Measurements from ENCODE around the gene BICD2. TPM values are rescaled to one million over a fixed set of nuclear protein-coding genes. Genes with fewer than 3 reads are reported as not detected.

Gene BICD2
- total and polyA plus RNA-seq, 2 experiments from 2014 or later, result 25.6 to 45.0 TPM

- no peak overlapping the region for H2AFZ ChIP-seq
- peaks cover 100% of the 10 kb centered on the region for H3K79me2 ChIP-seq (ENCODE audit: insufficient read depth)
- no peaks in the 10 kb centered on the region for H3K9me2 ChIP-seq (ENCODE audit: insufficient read depth)
- no peak overlapping the region for H3K27ac ChIP-seq
- H3F3A ChIP-seq (ENCODE audit: insufficient read depth), result no peaks in the 10 kb centered on the region; the same call in 1 of the 2 replicates
- TF ChIP-seq EZH2 (IDR thresholded peaks at IDR 0.05; ENCODE audit: insufficient read depth, poor library complexity, severe bottlenecking), result no peak
- no peak for TF ChIP-seq EZH2phosphoT487 (IDR thresholded peaks at IDR 0.05; ENCODE audit: insufficient read depth, low read depth)
- 82 to 85% methylated on average over 9 of the region's 9 CpGs for WGBS, 2 experiments (ENCODE audit: low coverage in 1 of 2, low lambda C conversion rate in 2 of 2, missing lambda C conversion rate in 2 of 2)
- H3K36me3 ChIP-seq (ENCODE audit: low read depth), result no peaks in the 10 kb centered on the region
- H3K9me3 ChIP-seq (ENCODE audit: low read depth), result no peaks in the 10 kb centered on the region
- H3K4me3 ChIP-seq, result no peak overlapping the region
- DNase-seq, result no peak
- no peaks in the 10 kb centered on the region for H3K27me3 ChIP-seq (replicated peaks; ENCODE audit: insufficient read depth)
- in situ Hi-C loops (cut with MboI), result no loop called here
- H3K4me1 ChIP-seq (ENCODE audit: insufficient read depth), result peaks cover 28% of the 10 kb centered on the region
- H3K9ac ChIP-seq, result no peak overlapping the region
- H3K4me2 ChIP-seq (ENCODE audit: unreplicated experiment), result no peak overlapping the region
- 0 out of 2 replicates have a peak, but pooled peaks cover 6% of the 10 kb centered on the region for H4K20me1 ChIP-seq (ENCODE audit: insufficient read depth)
These were observed 27.9 kb downstream of the BICD2 start for GRCh38 chr9:92736563-92737215.

- no peak overlapping the region for H3K9ac ChIP-seq
- no peaks in the 10 kb centered on the region for H3K9me3 ChIP-seq (ENCODE audit: low read depth)
- H3K27me3 ChIP-seq (replicated peaks; ENCODE audit: insufficient read depth), result no peaks in the 10 kb centered on the region
- no peak for DNase-seq
- H3K4me1 ChIP-seq (ENCODE audit: insufficient read depth), result peaks cover 25% of the 10 kb centered on the region
- no peak overlapping the region for H2AFZ ChIP-seq
- H3K4me3 ChIP-seq, result no peak overlapping the region
- TF ChIP-seq EZH2 (IDR thresholded peaks at IDR 0.05; ENCODE audit: insufficient read depth, poor library complexity, severe bottlenecking), result no peak
- no peak for TF ChIP-seq EZH2phosphoT487 (IDR thresholded peaks at IDR 0.05; ENCODE audit: insufficient read depth, low read depth)
- H3F3A ChIP-seq (ENCODE audit: insufficient read depth), result no peaks in the 10 kb centered on the region; the same call in 1 of the 2 replicates
- in situ Hi-C loops (cut with MboI), result no loop called here
- no peak overlapping the region for H3K4me2 ChIP-seq (ENCODE audit: unreplicated experiment)
- H3K79me2 ChIP-seq (ENCODE audit: insufficient read depth), result peaks cover 100% of the 10 kb centered on the region
- H3K36me3 ChIP-seq (ENCODE audit: low read depth), result no peaks in the 10 kb centered on the region
- 0 out of 2 replicates have a peak, but pooled peaks cover 6% of the 10 kb centered on the region for H4K20me1 ChIP-seq (ENCODE audit: insufficient read depth)
- H3K27ac ChIP-seq, result no peak overlapping the region
- no peaks in the 10 kb centered on the region for H3K9me2 ChIP-seq (ENCODE audit: insufficient read depth)
- 84 to 85% methylated on average over 9 of the region's 9 CpGs for WGBS, 2 experiments (ENCODE audit: low coverage in 1 of 2, low lambda C conversion rate in 2 of 2, missing lambda C conversion rate in 2 of 2)
These were observed 28.7 kb downstream of the BICD2 start for GRCh38 chr9:92735636-92736562.

GRCh38 chr9:92734931-92735635, 29.6 kb downstream of the BICD2 start:
- no peak overlapping the region for H3K9ac ChIP-seq
- DNase-seq, result no peak
- no peak overlapping the region for H3K4me3 ChIP-seq
- H2AFZ ChIP-seq, result no peak overlapping the region
- in situ Hi-C loops (cut with MboI), result no loop called here
- H4K20me1 ChIP-seq (ENCODE audit: insufficient read depth), result 0 out of 2 replicates have a peak, but pooled peaks cover 6% of the 10 kb centered on the region
- no peaks in the 10 kb centered on the region for H3K9me3 ChIP-seq (ENCODE audit: low read depth)
- H3K36me3 ChIP-seq (ENCODE audit: low read depth), result no peaks in the 10 kb centered on the region
- no peaks in the 10 kb centered on the region for H3K9me2 ChIP-seq (ENCODE audit: insufficient read depth)
- WGBS, 2 experiments (ENCODE audit: low coverage in 1 of 2, low lambda C conversion rate in 2 of 2, missing lambda C conversion rate in 2 of 2), result 72 to 82% methylated on average over 9 of the region's 9 CpGs
- no peak for TF ChIP-seq EZH2 (IDR thresholded peaks at IDR 0.05; ENCODE audit: insufficient read depth, poor library complexity, severe bottlenecking)
- no peaks in the 10 kb centered on the region for H3K27me3 ChIP-seq (replicated peaks; ENCODE audit: insufficient read depth)
- H3K79me2 ChIP-seq (ENCODE audit: insufficient read depth), result peaks cover 100% of the 10 kb centered on the region
- H3F3A ChIP-seq (ENCODE audit: insufficient read depth), result no peaks in the 10 kb centered on the region; the same call in 1 of the 2 replicates
- no peak overlapping the region for H3K27ac ChIP-seq
- H3K4me2 ChIP-seq (ENCODE audit: unreplicated experiment), result no peak overlapping the region
- peaks cover 18% of the 10 kb centered on the region for H3K4me1 ChIP-seq (ENCODE audit: insufficient read depth)

- H3K4me1 ChIP-seq (ENCODE audit: insufficient read depth), result no peaks in the 10 kb centered on the region
- in situ Hi-C loops (cut with MboI), result no loop called here
- H3K9ac ChIP-seq, result no peak overlapping the region
- no peak overlapping the region for H3K4me2 ChIP-seq (ENCODE audit: unreplicated experiment)
- DNase-seq, result no peak
- TF ChIP-seq EZH2 (IDR thresholded peaks at IDR 0.05; ENCODE audit: insufficient read depth, poor library complexity, severe bottlenecking) (no peak), EZH2phosphoT487 (IDR thresholded peaks at IDR 0.05; ENCODE audit: insufficient read depth, low read depth) (no peak)
- H3K4me3 ChIP-seq, result no peak overlapping the region
- no peaks in the 10 kb centered on the region for H3K9me2 ChIP-seq (ENCODE audit: insufficient read depth)
- no peak overlapping the region for H3K27ac ChIP-seq
- no peaks in the 10 kb centered on the region for H3K27me3 ChIP-seq (replicated peaks; ENCODE audit: insufficient read depth)
- no peaks in the 10 kb centered on the region; the same call in 1 of the 2 replicates for H3F3A ChIP-seq (ENCODE audit: insufficient read depth)
- 99% methylated on average over 8 of the region's 8 CpGs for WGBS, 2 experiments (ENCODE audit: low coverage in 1 of 2, low lambda C conversion rate in 2 of 2, missing lambda C conversion rate in 2 of 2)
- no peaks in the 10 kb centered on the region for H3K36me3 ChIP-seq (ENCODE audit: low read depth)
- no peaks in the 10 kb centered on the region for H3K9me3 ChIP-seq (ENCODE audit: low read depth)
- H4K20me1 ChIP-seq (ENCODE audit: insufficient read depth), result peaks cover 3% of the 10 kb centered on the region; the same call in 1 of the 2 replicates
- H3K79me2 ChIP-seq (ENCODE audit: insufficient read depth), result peaks cover 94% of the 10 kb centered on the region
- no peak overlapping the region for H2AFZ ChIP-seq
These were observed 33.7 kb downstream of the BICD2 start for GRCh38 chr9:92730897-92731296.
